GM19438 (cell line): Measurements from ENCODE around the gene FAM120A.

ENCODE experiments used
- ATAC-seq: cut with Tn5 transposase; IDR thresholded peaks from one replicate; pipeline ENCODE4 v1.9.1; 2021; ENCODE audit warnings: low read depth; ENCODE audit not compliant: unreplicated experiment

FAM120A gene

GRCh38 chr9:93447655-93448054 is 3.8 kb upstream of the FAM120A start:
- ATAC-seq: no peak

- ATAC-seq: no peak
Measured at GRCh38 chr9:93451849-93452709, 594 bp downstream of the FAM120A start.

GRCh38 chr9:93452710-93453046 is 1.2 kb downstream of the FAM120A start:
- no peak for ATAC-seq

- peak; percentile 63 for ATAC-seq
Measured at GRCh38 chr9:93453047-93453914, 1.8 kb downstream of the FAM120A start, which contains the start of gene FAM120AOS. Gene FAM120AOS (minus strand): TSS chr9:93453581. CDS start chr9:93452709, 872 bp downstream.

- ATAC-seq: no peak
Measured at GRCh38 chr9:93456022-93456421, 4.5 kb downstream of the FAM120A start.

- ATAC-seq: no peak
Measured at GRCh38 chr9:93456504-93456903, 5.0 kb downstream of the FAM120A start.

GRCh38 chr9:93457006-93457405 is 5.5 kb downstream of the FAM120A start:
- ATAC-seq: no peak

- ATAC-seq: no peak
Measured at GRCh38 chr9:93458712-93459111, 7.2 kb downstream of the FAM120A start.

DNA sequence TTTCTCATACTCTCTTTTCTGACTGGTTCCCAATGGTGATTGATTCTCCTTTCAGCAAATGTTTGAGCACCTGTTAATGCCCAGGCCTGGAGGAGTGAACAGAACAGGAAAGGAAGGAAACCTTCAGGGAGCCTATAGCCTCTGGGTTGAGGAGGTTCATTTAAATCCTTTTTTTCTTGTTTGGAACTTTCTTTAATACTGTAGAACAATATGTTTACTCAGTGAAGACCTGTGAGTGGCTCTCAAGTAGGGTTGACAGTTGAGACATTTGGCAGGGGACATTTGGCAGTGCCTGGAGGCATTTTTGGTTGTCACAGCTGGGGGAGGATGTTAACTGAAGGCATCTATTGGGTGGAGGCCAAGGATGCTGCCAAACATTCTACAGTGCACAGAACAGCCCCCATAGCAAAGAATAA is 8.0 kb downstream of the FAM120A start:
- ATAC-seq: no peak

GRCh38 chr9:93460689-93461413 is 9.4 kb downstream of the FAM120A start:
- no peak for ATAC-seq

- ATAC-seq: no peak
Measured at GRCh38 chr9:93461414-93461743, 9.9 kb downstream of the FAM120A start.

GRCh38 chr9:93461821-93462220 is 10.3 kb downstream of the FAM120A start:
- ATAC-seq: no peak

- no peak for ATAC-seq
Measured at GRCh38 chr9:93463638-93464248, 12.3 kb downstream of the FAM120A start.

DNA sequence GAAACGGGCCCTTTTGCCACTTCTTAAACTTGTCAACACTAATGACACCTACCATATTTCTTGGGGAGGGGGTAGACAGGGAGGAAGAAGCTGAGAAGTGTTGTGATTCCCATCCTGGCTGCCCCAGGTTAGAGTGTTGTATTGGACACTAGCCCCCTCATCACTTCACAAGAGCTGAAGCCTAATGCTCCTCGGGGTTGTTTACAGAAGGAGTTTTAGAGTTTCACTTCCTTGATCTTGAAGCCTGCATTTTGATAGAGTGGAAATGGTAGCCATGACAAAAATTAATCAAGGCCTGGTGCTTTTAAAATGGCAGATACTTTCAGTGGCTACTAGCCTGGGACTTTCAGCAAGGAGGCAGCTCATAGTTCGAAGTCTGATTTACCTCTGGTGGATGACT is 12.9 kb downstream of the FAM120A start:
- no peak for ATAC-seq

DNA sequence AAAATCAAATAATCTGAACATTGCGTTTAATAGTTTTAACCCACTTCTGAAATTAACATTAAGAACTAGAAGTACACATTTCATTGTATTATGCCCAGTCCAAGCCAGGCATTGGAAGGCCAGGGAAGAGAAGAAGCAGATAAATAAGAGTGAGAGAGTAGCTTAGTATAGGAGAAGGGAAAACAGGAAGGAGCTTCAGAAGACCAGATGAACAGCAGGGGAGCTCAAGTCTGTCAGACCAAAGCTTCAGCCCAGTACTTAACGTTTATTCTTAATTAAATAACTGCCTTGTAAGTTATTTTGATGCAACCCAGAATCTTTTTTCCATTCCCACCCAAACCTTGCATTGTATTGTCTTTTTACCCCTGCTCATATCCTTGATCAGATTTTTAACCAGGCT is 13.4 kb downstream of the FAM120A start:
- no peak for ATAC-seq

GRCh38 chr9:93465855-93466254 is 14.4 kb downstream of the FAM120A start:
- no peak for ATAC-seq

- ATAC-seq: no peak
Measured at GRCh38 chr9:93466416-93467061, 15.1 kb downstream of the FAM120A start.

- ATAC-seq: no peak
Measured at GRCh38 chr9:93467062-93467416, 15.6 kb downstream of the FAM120A start.

DNA sequence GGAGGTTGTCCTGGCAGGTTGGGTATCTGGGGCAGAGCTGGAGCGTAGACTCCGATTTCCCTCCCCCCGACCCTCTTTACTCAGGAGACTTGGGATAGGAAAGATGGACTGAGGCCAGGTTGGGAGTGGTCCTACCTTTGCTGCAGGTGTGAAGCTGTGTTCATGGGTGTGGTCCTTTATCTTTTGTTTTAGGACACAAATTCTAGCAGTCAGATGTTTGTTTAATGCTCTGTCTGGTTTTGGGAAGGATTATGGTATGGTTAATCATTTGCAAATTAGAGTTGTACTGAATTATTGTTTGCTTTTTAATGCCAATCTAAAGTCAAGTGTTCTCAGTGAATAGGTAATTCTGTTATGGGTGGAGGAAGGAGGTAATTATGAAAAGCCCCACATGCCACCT is 16.0 kb downstream of the FAM120A start:
- ATAC-seq: no peak

DNA sequence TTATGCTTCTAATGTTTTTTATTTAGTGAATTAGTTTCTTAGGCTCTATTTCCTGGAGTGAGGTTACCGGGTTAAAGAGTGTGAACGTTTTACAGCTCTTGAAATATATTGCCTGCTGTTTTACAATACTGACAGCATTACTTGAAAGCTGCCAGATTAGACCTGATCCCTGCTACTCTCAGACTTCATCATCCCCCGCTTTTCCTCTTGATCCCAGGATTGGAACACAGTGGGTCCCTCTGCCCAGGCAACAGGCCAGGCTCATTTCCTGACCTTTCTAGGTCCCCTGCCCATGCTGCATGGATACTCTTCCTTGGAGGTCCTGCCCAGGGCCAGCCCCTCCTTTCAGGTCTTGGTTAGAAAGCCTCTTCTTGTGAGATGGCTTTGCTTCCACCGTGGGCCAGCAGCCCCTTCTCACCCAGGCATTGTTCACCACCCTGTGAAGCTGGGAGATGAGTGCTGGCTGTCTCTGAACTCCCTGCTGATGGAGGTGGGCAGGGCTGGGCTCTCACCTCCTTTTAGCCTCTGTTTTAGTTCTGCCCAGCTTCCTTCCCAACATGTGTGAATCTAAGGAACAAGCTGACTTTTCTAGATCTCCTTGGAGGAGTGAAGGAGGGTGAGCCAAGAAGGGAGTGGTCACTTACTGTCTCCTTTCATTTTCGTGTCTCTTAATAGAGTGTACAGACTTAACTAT is 17.4 kb downstream of the FAM120A start:
- ATAC-seq: no peak
